IMR-90 (cell line): Measurements from ENCODE around the gene MAGI2. TPM values are rescaled to one million over a fixed set of nuclear protein-coding genes. Genes with fewer than 3 reads are reported as not detected.

Experiments used
- ATAC-seq: fragments of 200-7000 bp; cut with Tn5 transposase; 2 replicates; pipeline ENCODE4 v1.9.1; 2020; ENCODE audit warnings: low read depth, mild to moderate bottlenecking, moderate library complexity
- BruUV-seq: library from RNA; stranded (reverse); fragments of 400-500 nt; replicated peaks from 2 replicates; lab custom pipeline; 2021; lab: Mats Ljungman, UMichigan
- CTCF ChIA-PET: fragments of 300-600 bp; formaldehyde crosslinking; extraction: SDS; loops from one replicate; lab custom pipeline; 2021; ENCODE audit warnings: antibody characterized with exemption; lab: Yijun Ruan, JAX
- POLR2A ChIA-PET: fragments of 300-600 bp; sonication (Branson Sonifier 250); formaldehyde crosslinking; loops from one replicate; lab custom pipeline; 2022; ENCODE audit warnings: antibody characterized with exemption; ENCODE audit not compliant: unreplicated experiment; lab: Charles Lee
- DNase-seq: peaks from one replicate; pipeline ENCODE4 v3.0.0; 2013
- H2AFZ ChIP-seq: replicated peaks from 2 replicates; pipeline ENCODE3; 2013; ENCODE audit warnings: low read length, mild to moderate bottlenecking; ENCODE audit not compliant: poor library complexity
- H2AK5ac ChIP-seq: 2 replicates; pipeline ENCODE4 v1.6.1; 2013; ENCODE audit warnings: low read depth, low read length, inconsistent platforms
- H2AK9ac ChIP-seq: replicated peaks from 2 replicates; pipeline ENCODE3; 2013; ENCODE audit warnings: mild to moderate bottlenecking, low read depth, low read length, moderate library complexity; ENCODE audit not compliant: poor library complexity
- H2BK120ac ChIP-seq: 2 replicates; pipeline ENCODE4 v1.6.1; 2013; ENCODE audit warnings: low read depth, low read length, inconsistent platforms
- H2BK15ac ChIP-seq: 3 replicates; pipeline ENCODE4 v1.6.1; 2013; ENCODE audit warnings: low read depth, low read length, inconsistent platforms
- H2BK20ac ChIP-seq: 2 replicates; pipeline ENCODE4 v1.6.1; 2013; ENCODE audit warnings: low read depth, mild to moderate bottlenecking, inconsistent platforms, low read length, moderate library complexity
- H2BK5ac ChIP-seq: 2 replicates; pipeline ENCODE4 v1.6.1; 2013; ENCODE audit warnings: mild to moderate bottlenecking, low read depth, low read length, inconsistent platforms; ENCODE audit not compliant: poor library complexity, severe bottlenecking
- H3K14ac ChIP-seq: replicated peaks from 2 replicates; pipeline ENCODE4 v1.6.1; 2013; ENCODE audit warnings: low read depth, low read length, inconsistent platforms
- H3K18ac ChIP-seq: 2 replicates; pipeline ENCODE4 v1.6.1; 2013; ENCODE audit warnings: low read depth, low read length, control low read depth
- H3K23ac ChIP-seq: 2 replicates; pipeline ENCODE4 v1.6.1; 2013; ENCODE audit warnings: low read depth, low read length, inconsistent platforms
- H3K27ac ChIP-seq: 2 replicates; pipeline ENCODE4 v1.5.1; 2013; ENCODE audit warnings: mild to moderate bottlenecking, control low read depth, low read length; ENCODE audit not compliant: insufficient read depth
- H3K27me3 ChIP-seq: 2 replicates; pipeline ENCODE4 v1.6.1; 2013; ENCODE audit warnings: low read length; ENCODE audit not compliant: control insufficient read depth, insufficient read depth
- H3K36me3 ChIP-seq: 2 replicates; pipeline ENCODE4 v1.6.1; 2013; ENCODE audit warnings: low read length, mixed read lengths; ENCODE audit not compliant: control insufficient read depth, insufficient read depth
- H3K4ac ChIP-seq: 2 replicates; pipeline ENCODE4 v1.6.1; 2013; ENCODE audit warnings: low read depth, low read length, inconsistent platforms
- H3K4me1 ChIP-seq: 2 replicates; pipeline ENCODE4 v1.6.1; 2013; ENCODE audit warnings: low read length, mixed read lengths; ENCODE audit not compliant: control insufficient read depth, insufficient read depth
- H3K4me2 ChIP-seq: 2 replicates; pipeline ENCODE4 v1.6.1; 2013; ENCODE audit warnings: low read depth, mild to moderate bottlenecking, control low read depth, low read length, moderate library complexity
- H3K4me3 ChIP-seq: 2 replicates; pipeline ENCODE4 v1.5.1; 2013; ENCODE audit warnings: low read depth, mild to moderate bottlenecking, control low read depth, low read length, moderate library complexity; ENCODE audit not compliant: insufficient read depth
- H3K56ac ChIP-seq: 2 replicates; pipeline ENCODE4 v1.6.1; 2013; ENCODE audit warnings: low read length, inconsistent platforms; ENCODE audit not compliant: insufficient read depth; ENCODE audit errors: extremely low read depth
- H3K79me1 ChIP-seq, 2 experiments: 2 replicates each; pipeline ENCODE4 v1.6.1; 2013; ENCODE audit warnings: low read length in 2 of 2, inconsistent platforms in 1 of 2, low read depth in 1 of 2
- H3K9ac ChIP-seq: 2 replicates; pipeline ENCODE4 v1.6.1; 2013; ENCODE audit warnings: low read depth, low read length, control low read depth
- H3K9me1 ChIP-seq: 2 replicates; pipeline ENCODE4 v1.6.1; 2013; ENCODE audit warnings: low read length, inconsistent platforms; ENCODE audit not compliant: insufficient read depth
- H3K9me3 ChIP-seq: 2 replicates; pipeline ENCODE4 v1.6.1; 2013; ENCODE audit warnings: low read length; ENCODE audit not compliant: control insufficient read depth, insufficient read depth
- H4K20me1 ChIP-seq: 2 replicates; pipeline ENCODE4 v1.6.1; 2013; ENCODE audit warnings: low read length, inconsistent platforms; ENCODE audit not compliant: insufficient read depth
- H4K5ac ChIP-seq: 2 replicates; pipeline ENCODE4 v1.6.1; 2013; ENCODE audit warnings: mild to moderate bottlenecking, low read depth, low read length, control low read depth
- H4K8ac ChIP-seq, 2 experiments: 2 replicates each; pipeline ENCODE4 v1.6.1; 2013; ENCODE audit warnings: low read depth in 2 of 2, low read length in 2 of 2, control low read depth in 1 of 2, inconsistent platforms in 1 of 2
- H4K91ac ChIP-seq: 2 replicates; pipeline ENCODE4 v1.6.1; 2013; ENCODE audit warnings: low read depth, low read length, inconsistent platforms; ENCODE audit not compliant: insufficient read depth
- MAFK ChIP-seq: IDR thresholded peaks from 2 replicates; pipeline ENCODE4 v1.6.1; 2012; ENCODE audit warnings: low read depth, low read length, improper control_type of control experiment
- MAZ ChIP-seq: IDR thresholded peaks from 2 replicates; pipeline ENCODE4 v1.6.1; 2012; ENCODE audit warnings: low read depth, mild to moderate bottlenecking, low read length, improper control_type of control experiment, moderate library complexity, borderline replicate concordance
- RCOR1 ChIP-seq: IDR thresholded peaks from 2 replicates; pipeline ENCODE4 v1.6.1; 2012; ENCODE audit warnings: mild to moderate bottlenecking, low read length, improper control_type of control experiment; ENCODE audit not compliant: insufficient replicate concordance
- USF2 ChIP-seq: fragments of 150-350 bp; IDR thresholded peaks from 2 replicates; pipeline ENCODE4 v1.6.1; 2017; ENCODE audit warnings: mild to moderate bottlenecking, antibody characterized with exemption, low read length, low read depth
- dilution Hi-C: fragments of 300-500 bp; cut with HindIII; formaldehyde crosslinking; loops from one replicate; pipeline ENCODE4 v1.14.3; 2018; ENCODE audit warnings: low sequenced_read_pairs; ENCODE audit not compliant: unreplicated experiment
- in situ Hi-C: fragments of 300-500 bp; cut with MboI; formaldehyde crosslinking; loops from 3 replicates; pipeline ENCODE4 v1.14.3; 2019; ENCODE audit warnings: low sequenced_read_pairs, inconsistent platforms, mixed read lengths
- intact Hi-C: fragments of 100-400 bp; cut with micrococcal nuclease; formaldehyde crosslinking; loops from 2 replicates; pipeline ENCODE4 v1.10.0; 2022
- polyA plus RNA-seq, 3 experiments: library from polyadenylated mRNA; depleted of rRNA; stranded (reverse); fragments of >200 nt; gene quantifications; 2 replicates each; pipeline ENCODE4 v1.2.3, GENCODE V29; 2012; ENCODE audit warnings: low replicate concordance in 1 of 3
- total RNA-seq: library from RNA; depleted of rRNA; stranded (reverse); fragments of >200 nt; gene quantifications from 2 replicates; pipeline ENCODE4 v1.2.3, GENCODE V29; 2012

Gene MAGI2
- total and polyA plus RNA-seq, 2 of the 4 experiments (the other 2 are of a cell fraction), result 2.5 to 17.9 TPM

GRCh38 chr7:78406531-78406930 lies 1046.9 kb downstream of the MAGI2 start:
- no peak overlapping the region for H4K8ac ChIP-seq
- H3K4me1 ChIP-seq, result no peaks in the 10 kb centered on the region
- no peak for DNase-seq
- in situ Hi-C loops (no loop called here), dilution Hi-C loops (no loop called here), intact Hi-C loops (no loop called here)
- H3K36me3 ChIP-seq, result no peaks in the 10 kb centered on the region
- no peak overlapping the region for H3K18ac ChIP-seq
- H4K5ac ChIP-seq, result no peak overlapping the region
- 0 out of 2 replicates have a peak, but pooled peaks cover 3% of the 10 kb centered on the region for H3K9me1 ChIP-seq
- BruUV-seq, result no TSS peak
- ATAC-seq, result no peak
- ChIA-PET POLR2A (no interaction called here), CTCF (interaction anchor here (0.6 kb wide), 1 partner anchor 168 kb away, joined by 3 read pairs; no protein-coding TSS in a partner anchor)
- no peak overlapping the region for H2AFZ ChIP-seq
- no peak overlapping the region for H3K4ac ChIP-seq
- H3K27me3 ChIP-seq, result no peaks in the 10 kb centered on the region
- no peak overlapping the region for H2BK20ac ChIP-seq
- no peak overlapping the region for H2BK15ac ChIP-seq
- no peak overlapping the region for H2BK120ac ChIP-seq
- H4K20me1 ChIP-seq, result no peaks in the 10 kb centered on the region
- no peak overlapping the region for H2BK5ac ChIP-seq
- no peak overlapping the region for H3K27ac ChIP-seq
- no peak overlapping the region for H3K23ac ChIP-seq
- TF ChIP-seq MAZ (no peak), MAFK (no peak), RCOR1 (no peak), USF2 (no peak)
- no peak overlapping the region for H3K9ac ChIP-seq
- no peak overlapping the region for H3K56ac ChIP-seq
- H3K4me3 ChIP-seq, result no peak overlapping the region
- H3K14ac ChIP-seq, result no peak overlapping the region
- H2AK9ac ChIP-seq, result no peak overlapping the region
- no peaks in the 10 kb centered on the region for H3K9me3 ChIP-seq
- H2AK5ac ChIP-seq, result no peak overlapping the region
- no peak overlapping the region for H3K4me2 ChIP-seq
- no peak overlapping the region for H4K91ac ChIP-seq
- no peaks in the 10 kb centered on the region; a peak in 1 of 4 replicates for H3K79me1 ChIP-seq
